ENCODE results near the gene EPS8. TPM values are rescaled to one million over a fixed set of nuclear protein-coding genes. Genes with fewer than 3 reads are reported as not detected.
"Not testable (repeated sequence)": the region's sequence is repeated elsewhere in the genome, so short reads cannot be mapped to it uniquely, and the experiment has no call there.

EPS8 gene
- total RNA-seq, 1 donor = 2.2 TPM

GRCh38 chr12:15767301-15767700 lies 21.9 kb downstream of the EPS8 start:
- no peak for DNase-seq (ENCODE audit: low read depth in 2 of 3, low spot score in 2 of 3)

- DNase-seq (ENCODE audit: low read depth in 2 of 3, low spot score in 2 of 3) = no peak
Observed at GRCh38 chr12:15763328-15763727, 25.9 kb downstream of the EPS8 start.

GRCh38 chr12:15762162-15762561 lies 27.0 kb downstream of the EPS8 start:
- DNase-seq (ENCODE audit: low read depth in 2 of 3, low spot score in 2 of 3) = not testable (repeated sequence)

- DNase-seq (ENCODE audit: low read depth in 2 of 3, low spot score in 2 of 3) = no peak
Observed at GRCh38 chr12:15757553-15758255, 31.5 kb downstream of the EPS8 start.

GRCh38 chr12:15756822-15757221 lies 32.4 kb downstream of the EPS8 start:
- no peak for DNase-seq (ENCODE audit: low read depth in 2 of 3, low spot score in 2 of 3)

GRCh38 chr12:15754233-15754632 lies 35.0 kb downstream of the EPS8 start:
- DNase-seq (ENCODE audit: low read depth in 2 of 3, low spot score in 2 of 3) = no peak

- DNase-seq (ENCODE audit: low read depth in 2 of 3, low spot score in 2 of 3) = no peak
Observed at GRCh38 chr12:15752785-15753184, 36.4 kb downstream of the EPS8 start.

- DNase-seq (ENCODE audit: low read depth in 2 of 3, low spot score in 2 of 3) = no peak
Observed at GRCh38 chr12:15751741-15752140, 37.4 kb downstream of the EPS8 start.

- no peak for DNase-seq (ENCODE audit: low read depth in 2 of 3, low spot score in 2 of 3)
Observed at GRCh38 chr12:15749937-15750336, 39.3 kb downstream of the EPS8 start.

GRCh38 chr12:15741870-15742269 lies 47.3 kb downstream of the EPS8 start:
- DNase-seq (ENCODE audit: low read depth in 2 of 3, low spot score in 2 of 3) = not testable (repeated sequence)

- no peak for DNase-seq (ENCODE audit: low read depth in 2 of 3, low spot score in 2 of 3)
Observed at GRCh38 chr12:15741082-15741481, 48.1 kb downstream of the EPS8 start.

- not testable (repeated sequence) for DNase-seq (ENCODE audit: low read depth in 2 of 3, low spot score in 2 of 3)
Observed at GRCh38 chr12:15740389-15740788, 48.8 kb downstream of the EPS8 start.

GRCh38 chr12:15738438-15739015 lies 50.7 kb downstream of the EPS8 start:
- no peak for DNase-seq (ENCODE audit: low read depth in 2 of 3, low spot score in 2 of 3)

GRCh38 chr12:15735837-15736615 lies 53.2 kb downstream of the EPS8 start:
- DNase-seq (ENCODE audit: low read depth in 2 of 3, low spot score in 2 of 3) = no peak

GRCh38 chr12:15733136-15733535 lies 56.1 kb downstream of the EPS8 start:
- no peak for DNase-seq (ENCODE audit: low read depth in 2 of 3, low spot score in 2 of 3)

GRCh38 chr12:15732341-15733061 lies 56.7 kb downstream of the EPS8 start:
- no peak for DNase-seq (ENCODE audit: low read depth in 2 of 3, low spot score in 2 of 3)

GRCh38 chr12:15731940-15732339 lies 57.2 kb downstream of the EPS8 start:
- DNase-seq (ENCODE audit: low read depth in 2 of 3, low spot score in 2 of 3) = no peak

- DNase-seq (ENCODE audit: low read depth in 2 of 3, low spot score in 2 of 3) = no peak
Observed at GRCh38 chr12:15729097-15729496, 60.1 kb downstream of the EPS8 start.

- no peak for DNase-seq (ENCODE audit: low read depth in 2 of 3, low spot score in 2 of 3)
Observed at GRCh38 chr12:15728118-15728598, 61.0 kb downstream of the EPS8 start.

GRCh38 chr12:15726878-15727150 lies 62.4 kb downstream of the EPS8 start:
- no peak for DNase-seq (ENCODE audit: low read depth in 2 of 3, low spot score in 2 of 3)

Data from hematopoietic multipotent progenitor cell (in vitro differentiated cells).